ENCODE results near the gene ZNF526. TPM values are rescaled to one million over a fixed set of nuclear protein-coding genes. Genes with fewer than 3 reads are reported as not detected.

Gene ZNF526
- total RNA-seq, 2 donors from 2014 or later: 4.9 to 6.0 TPM

GRCh38 chr19:42174188-42174587 lies 45.9 kb upstream of the ZNF526 start:
- intact Hi-C loops (cut with DNase I): no loop called here
- Histone ChIP-seq H3K4me1 (peaks cover 13% of the 10 kb centered on the region), H3K9me3 (no peaks in the 10 kb centered on the region), H3K36me3 (replicated peaks in 1 of 2; ENCODE audit: insufficient read depth in 1 of 2, low read depth in 2 of 2) (no peaks in the 10 kb centered on the region), H3K27ac (no peak overlapping the region), H3K4me3 (no peak overlapping the region), H3K27me3 (peaks cover 0 to 15% of the 10 kb centered on the region in 2 donors)
- TF ChIP-seq CTCF (IDR thresholded peaks at IDR 0.05) (no peak), POLR2A (IDR thresholded peaks at IDR 0.05) (no peak)
- DNase-seq (no peak), ATAC-seq (no peak)
- WGBS, 2 donors: 80 to 82% methylated on average over 11 of the region's 11 CpGs

GRCh38 chr19:42174958-42175734 lies 45.0 kb upstream of the ZNF526 start:
- H3K4me1 ChIP-seq: peaks cover 13% of the 10 kb centered on the region
- no peak for DNase-seq
- TF ChIP-seq CTCF (IDR thresholded peaks at IDR 0.05) (no peak), POLR2A (IDR thresholded peaks at IDR 0.05) (no peak)
- ATAC-seq: no peak
- H3K4me3 ChIP-seq: no peak overlapping the region
- peaks cover 0 to 24% of the 10 kb centered on the region in 2 donors for H3K27me3 ChIP-seq
- no peak overlapping the region for H3K27ac ChIP-seq
- intact Hi-C loops (cut with DNase I): no loop called here
- WGBS, 2 donors: 54 to 69% methylated on average over 6 of the region's 6 CpGs
- H3K36me3 ChIP-seq (replicated peaks in 1 of 2; ENCODE audit: insufficient read depth in 1 of 2, low read depth in 2 of 2): no peaks in the 10 kb centered on the region
- H3K9me3 ChIP-seq: no peaks in the 10 kb centered on the region

GRCh38 chr19:42175952-42176648 lies 44.0 kb upstream of the ZNF526 start:
- intact Hi-C loops (cut with DNase I): no loop called here
- Histone ChIP-seq H3K4me3 (peak overlapping the region in 1 of 2 donors; percentile 18), H3K36me3 (replicated peaks in 1 of 2; ENCODE audit: insufficient read depth in 1 of 2, low read depth in 2 of 2) (no peaks in the 10 kb centered on the region), H3K27ac (no peak overlapping the region), H3K27me3 (peaks cover 0 to 28% of the 10 kb centered on the region in 2 donors), H3K4me1 (peaks cover 13% of the 10 kb centered on the region), H3K9me3 (no peaks in the 10 kb centered on the region)
- WGBS, 2 donors: 4 to 5% methylated on average over 34 of the region's 34 CpGs
- no peak for TF ChIP-seq POLR2A (IDR thresholded peaks at IDR 0.05)
- TF ChIP-seq CTCF (IDR thresholded peaks at IDR 0.05): no peak
- no peak for DNase-seq
- no peak for ATAC-seq

- H3K27me3 ChIP-seq: peaks cover 0 to 28% of the 10 kb centered on the region in 2 donors
- peak overlapping the region in 1 of 2 donors; percentile 18 for H3K4me3 ChIP-seq
- H3K27ac ChIP-seq: no peak overlapping the region
- WGBS, 2 donors: 0% methylated on average over 20 to 30 of the region's 31 CpGs
- intact Hi-C loops (cut with DNase I): no loop called here
- TF ChIP-seq POLR2A (IDR thresholded peaks at IDR 0.05) (no peak), CTCF (IDR thresholded peaks at IDR 0.05) (no peak)
- peak; percentile 62 for ATAC-seq
- H3K9me3 ChIP-seq: no peaks in the 10 kb centered on the region
- DNase-seq: no peak
- H3K36me3 ChIP-seq (replicated peaks in 1 of 2; ENCODE audit: insufficient read depth in 1 of 2, low read depth in 2 of 2): no peaks in the 10 kb centered on the region
- peaks cover 13% of the 10 kb centered on the region for H3K4me1 ChIP-seq
Measured at GRCh38 chr19:42176649-42176989, 43.5 kb upstream of the ZNF526 start.

Measured in body of pancreas (tissue), 4 donors.